H7 (cell line): Measurements from ENCODE around the gene DYNC1LI2. TPM values are rescaled to one million over a fixed set of nuclear protein-coding genes. Genes with fewer than 3 reads are reported as not detected.
"Not testable (repeated sequence)": the region's sequence is repeated elsewhere in the genome, so short reads cannot be mapped to it uniquely, and the experiment has no call there.

Experiments used
- DNase-seq: peaks from one replicate; pipeline ENCODE4 v3.0.0; 2012
- H3K27me3 ChIP-seq: 2 replicates; pipeline ENCODE4 v1.6.0; 2011; ENCODE audit warnings: mild to moderate bottlenecking, low read length; ENCODE audit not compliant: control insufficient read depth, insufficient read depth
- H3K36me3 ChIP-seq: replicated peaks from 2 replicates; pipeline ENCODE4 v1.5.1; 2011; ENCODE audit warnings: low read length; ENCODE audit not compliant: control insufficient read depth, insufficient read depth
- H3K4me3 ChIP-seq: 2 replicates; pipeline ENCODE4 v1.5.1; 2011; ENCODE audit warnings: low read depth, mild to moderate bottlenecking, control low read depth, low read length, moderate library complexity; ENCODE audit not compliant: insufficient read depth
- total RNA-seq: library from RNA; depleted of rRNA; stranded (reverse); fragments of >200 nt; shearing (Covaris generic); gene quantifications from 2 replicates; pipeline ENCODE4 v1.2.3, GENCODE V29; 2014

The DYNC1LI2 gene
- total RNA-seq, 1 experiment from 2014 or later: 52.9 TPM

- peak; percentile 99 for DNase-seq
- Histone ChIP-seq H3K36me3 (no peaks in the 10 kb centered on the region), H3K4me3 (peak within 1 kb of the TSS; percentile 76), H3K27me3 (peaks cover 8% of the 10 kb centered on the region; the same call in 1 of the 2 replicates)
These were observed 54.5 kb downstream of the DYNC1LI2 start, which contains the start of gene CMTM4 for GRCh38 chr16:66696669-66697630. Gene CMTM4 (minus strand): TSS chr16:66696743. CDS start chr16:66696525, 218 bp downstream.

- DNase-seq: peak; percentile 87
- peaks cover 8% of the 10 kb centered on the region; the same call in 1 of the 2 replicates for H3K27me3 ChIP-seq
- no peaks in the 10 kb centered on the region for H3K36me3 ChIP-seq
- H3K4me3 ChIP-seq: peak overlapping the region; percentile 64
These were observed 55.3 kb downstream of the DYNC1LI2 start for GRCh38 chr16:66695935-66696668.

- H3K36me3 ChIP-seq: no peaks in the 10 kb centered on the region
- H3K4me3 ChIP-seq: peak overlapping the region; percentile 64
- DNase-seq: no peak
- peaks cover 8% of the 10 kb centered on the region; the same call in 1 of the 2 replicates for H3K27me3 ChIP-seq
These were observed 55.9 kb downstream of the DYNC1LI2 start for GRCh38 chr16:66695471-66695934.

GRCh38 chr16:66693149-66693548 lies 58.3 kb downstream of the DYNC1LI2 start:
- no peak overlapping the region for H3K4me3 ChIP-seq
- no peak for DNase-seq
- peaks cover 8% of the 10 kb centered on the region; the same call in 1 of the 2 replicates for H3K27me3 ChIP-seq
- no peaks in the 10 kb centered on the region for H3K36me3 ChIP-seq

- no peak for DNase-seq
- Histone ChIP-seq H3K27me3 (peaks cover 8% of the 10 kb centered on the region; the same call in 1 of the 2 replicates), H3K4me3 (no peak overlapping the region), H3K36me3 (no peaks in the 10 kb centered on the region)
These were observed 59.1 kb downstream of the DYNC1LI2 start for GRCh38 chr16:66692341-66692740.

GRCh38 chr16:66691234-66691633 lies 60.2 kb downstream of the DYNC1LI2 start:
- Histone ChIP-seq H3K36me3 (no peaks in the 10 kb centered on the region), H3K27me3 (peaks cover 8% of the 10 kb centered on the region; the same call in 1 of the 2 replicates), H3K4me3 (no peak overlapping the region)
- no peak for DNase-seq

- no peaks in the 10 kb centered on the region for H3K36me3 ChIP-seq
- H3K4me3 ChIP-seq: no peak overlapping the region
- peaks cover under 1% of the 10 kb centered on the region; the same call in 1 of the 2 replicates for H3K27me3 ChIP-seq
- DNase-seq: no peak
These were observed 61.1 kb downstream of the DYNC1LI2 start for GRCh38 chr16:66690106-66690847.

- no peak for DNase-seq
- Histone ChIP-seq H3K27me3 (no peaks in the 10 kb centered on the region), H3K4me3 (no peak overlapping the region), H3K36me3 (no peaks in the 10 kb centered on the region)
These were observed 62.1 kb downstream of the DYNC1LI2 start for GRCh38 chr16:66689282-66689681.

- no peaks in the 10 kb centered on the region for H3K36me3 ChIP-seq
- H3K4me3 ChIP-seq: no peak overlapping the region
- DNase-seq: no peak
- no peaks in the 10 kb centered on the region for H3K27me3 ChIP-seq
These were observed 63.3 kb downstream of the DYNC1LI2 start for GRCh38 chr16:66687906-66688625.

- DNase-seq, H3K36me3 ChIP-seq, H3K4me3 ChIP-seq, H3K27me3 ChIP-seq: not testable (repeated sequence)
These were observed 65.8 kb downstream of the DYNC1LI2 start for GRCh38 chr16:66685501-66686115.

- Histone ChIP-seq H3K36me3 (no peaks in the 10 kb centered on the region), H3K4me3 (no peak overlapping the region), H3K27me3 (no peaks in the 10 kb centered on the region)
- no peak for DNase-seq
These were observed 69.1 kb downstream of the DYNC1LI2 start for GRCh38 chr16:66682271-66682670.

- no peak for DNase-seq
- Histone ChIP-seq H3K4me3 (no peak overlapping the region), H3K27me3 (no peaks in the 10 kb centered on the region), H3K36me3 (no peaks in the 10 kb centered on the region)
These were observed 69.7 kb downstream of the DYNC1LI2 start for GRCh38 chr16:66681676-66682075.

GRCh38 chr16:66678337-66678736 lies 73.1 kb downstream of the DYNC1LI2 start:
- H3K27me3 ChIP-seq: no peaks in the 10 kb centered on the region

More at GRCh38 chr16:66678337-66678736, 73.1 kb downstream of the DYNC1LI2 start:
- no peaks in the 10 kb centered on the region; the same call in 1 of the 2 replicates for H3K36me3 ChIP-seq
- no peak overlapping the region for H3K4me3 ChIP-seq
- no peak for DNase-seq
